ENCODE measurements around the gene FGF18.

The FGF18 gene

GRCh38 chr5:171419688-171420430 is 412 bp downstream of the FGF18 start:
- intact Hi-C loops (cut with DNase I; ENCODE audit: low total_unique reads), result loop anchor here (2.0 to 10.0 kb wide), 3 partner anchors 182 to 625 kb away; no protein-coding TSS in a partner anchor
- Histone ChIP-seq H3K4me3 (peak overlapping the region; percentile 41 to 43), H3K4me1 (peaks cover 0 to 36% (median 23%) of the 10 kb centered on the region in 4 donors), H3K27me3 (no peaks in the 10 kb centered on the region), H3K36me3 (no peaks in the 10 kb centered on the region), H3K9me3 (no peaks in the 10 kb centered on the region), H3K27ac (peak overlapping the region in 1 of 2 donors; percentile 10)
- DNase-seq, result peak in 1 of 2 donors; percentile 67
- TF ChIP-seq CTCF (IDR thresholded peaks at IDR 0.05), result no peak

- Histone ChIP-seq H3K4me1 (peaks cover 0 to 36% (median 23%) of the 10 kb centered on the region in 4 donors), H3K9me3 (no peaks in the 10 kb centered on the region), H3K27me3 (no peaks in the 10 kb centered on the region), H3K4me3 (peak overlapping the region; percentile 41 to 43), H3K36me3 (no peaks in the 10 kb centered on the region), H3K27ac (peak overlapping the region in 1 of 2 donors; percentile 10)
- TF ChIP-seq CTCF (IDR thresholded peaks at IDR 0.05), result no peak
- intact Hi-C loops (cut with DNase I; ENCODE audit: low total_unique reads), result loop anchor here (5.0 kb wide), 1 partner anchor 182 kb away; no protein-coding TSS in a partner anchor
- peak; percentile 87 to 91 for DNase-seq
Observed at GRCh38 chr5:171420431-171421241, 1.2 kb downstream of the FGF18 start.

- H3K4me3 ChIP-seq, result peak overlapping the region in 1 of 2 donors; percentile 43
Observed at GRCh38 chr5:171421331-171422262, 2.1 kb downstream of the FGF18 start.

GRCh38 chr5:171422495-171422894 is 3.0 kb downstream of the FGF18 start:
- H3K4me1 ChIP-seq, result peaks cover 0 to 36% (median 23%) of the 10 kb centered on the region in 4 donors
- TF ChIP-seq CTCF (IDR thresholded peaks at IDR 0.05), result no peak
- no peaks in the 10 kb centered on the region for H3K27me3 ChIP-seq
- H3K27ac ChIP-seq, result no peak overlapping the region
- intact Hi-C loops (cut with DNase I; ENCODE audit: low total_unique reads), result loop anchor here (5.0 kb wide), 1 partner anchor 180 kb away; no protein-coding TSS in a partner anchor
- H3K36me3 ChIP-seq, result no peaks in the 10 kb centered on the region
- DNase-seq, result no peak
- H3K9me3 ChIP-seq, result no peaks in the 10 kb centered on the region
- H3K4me3 ChIP-seq, result no peak overlapping the region

More at GRCh38 chr5:171421331-171422262, 2.1 kb downstream of the FGF18 start:
- Histone ChIP-seq H3K27me3 (no peaks in the 10 kb centered on the region), H3K9me3 (no peaks in the 10 kb centered on the region), H3K4me1 (peaks cover 0 to 36% (median 23%) of the 10 kb centered on the region in 4 donors), H3K36me3 (no peaks in the 10 kb centered on the region), H3K27ac (peak overlapping the region in 1 of 2 donors; percentile 10)
- intact Hi-C loops (cut with DNase I; ENCODE audit: low total_unique reads), result loop anchor here (5.0 kb wide), 1 partner anchor 181 kb away; no protein-coding TSS in a partner anchor
- no peak for TF ChIP-seq CTCF (IDR thresholded peaks at IDR 0.05)
- DNase-seq, result peak in 1 of 2 donors; percentile 64

Data from tibial artery (tissue), 4 donors.